ENCODE data around the gene STRAP. TPM values are rescaled to one million over a fixed set of nuclear protein-coding genes. Genes with fewer than 3 reads are reported as not detected.

STRAP gene
- total RNA-seq, 1 donor from 2014 or later: 159 TPM

DNA sequence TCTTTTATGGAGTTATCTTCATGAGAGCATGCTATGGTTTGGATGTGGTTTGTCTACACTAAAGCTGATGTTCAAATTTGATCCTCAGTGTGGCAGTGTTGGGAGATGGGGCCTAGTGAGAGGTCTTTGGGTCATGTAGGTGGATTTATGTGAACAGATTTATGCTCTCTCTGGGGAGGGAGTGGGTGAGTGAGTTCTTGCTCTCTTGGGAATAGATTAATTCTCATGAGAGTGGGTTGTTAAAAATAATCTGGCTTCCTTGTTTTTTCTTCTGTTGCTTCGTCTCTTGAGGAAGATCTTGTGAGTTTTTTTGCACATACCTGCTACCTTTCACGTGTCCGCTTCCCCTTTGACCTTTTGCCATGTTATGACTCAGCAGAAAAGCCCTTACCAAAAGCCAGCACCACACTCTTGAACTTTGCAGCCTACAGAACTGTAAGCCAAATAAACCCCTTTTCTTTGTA, 49.4 kb downstream of the STRAP start:
- peaks cover 17% of the 10 kb centered on the region for H3K4me1 Mint-ChIP-seq (ENCODE audit: low read depth, unreplicated experiment)
- H3K9me3 Mint-ChIP-seq (ENCODE audit: unreplicated experiment): no peaks in the 10 kb centered on the region
- no peak for DNase-seq

DNA sequence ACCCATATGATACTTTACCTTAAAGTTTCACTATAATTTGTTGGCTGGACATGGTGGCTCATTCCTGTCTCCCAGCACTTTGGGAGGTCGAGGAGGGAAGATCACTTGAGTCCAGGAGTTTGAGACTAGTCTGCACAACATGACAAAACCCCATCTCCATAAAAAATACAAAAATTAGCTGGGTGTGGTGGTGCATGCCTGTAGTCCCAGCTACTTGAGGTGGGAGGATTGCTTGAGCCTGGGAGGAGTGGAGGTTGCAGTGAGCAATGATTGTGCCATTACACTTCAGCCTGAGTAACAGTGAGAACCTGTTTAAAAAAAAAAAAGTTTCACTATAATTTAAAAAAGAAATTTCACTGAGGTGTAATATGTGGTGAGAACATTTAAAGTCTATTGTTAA, 50.1 kb downstream of the STRAP start:
- Mint-ChIP-seq H3K27me3 (ENCODE audit: unreplicated experiment) (peaks cover 2% of the 10 kb centered on the region), H3K36me3 (ENCODE audit: unreplicated experiment) (no peaks in the 10 kb centered on the region), H3K27ac (ENCODE audit: unreplicated experiment) (no peak overlapping the region), H3K9me3 (ENCODE audit: unreplicated experiment) (no peaks in the 10 kb centered on the region), H3K4me3 (ENCODE audit: unreplicated experiment) (no peak overlapping the region), H3K4me1 (ENCODE audit: low read depth, unreplicated experiment) (peaks cover 17% of the 10 kb centered on the region)
- TF ChIP-seq CTCF (IDR thresholded peaks at IDR 0.05; ENCODE audit: partially characterized antibody, unreplicated experiment): no peak
- DNase-seq: no peak

More for the DNA sequence above, 49.4 kb downstream of the STRAP start:
- H3K4me3 Mint-ChIP-seq (ENCODE audit: unreplicated experiment): no peak overlapping the region
- no peaks in the 10 kb centered on the region for H3K36me3 Mint-ChIP-seq (ENCODE audit: unreplicated experiment)
- H3K27me3 Mint-ChIP-seq (ENCODE audit: unreplicated experiment): peaks cover 2% of the 10 kb centered on the region
- H3K27ac Mint-ChIP-seq (ENCODE audit: unreplicated experiment): no peak overlapping the region
- TF ChIP-seq CTCF (IDR thresholded peaks at IDR 0.05; ENCODE audit: partially characterized antibody, unreplicated experiment): no peak

DNA sequence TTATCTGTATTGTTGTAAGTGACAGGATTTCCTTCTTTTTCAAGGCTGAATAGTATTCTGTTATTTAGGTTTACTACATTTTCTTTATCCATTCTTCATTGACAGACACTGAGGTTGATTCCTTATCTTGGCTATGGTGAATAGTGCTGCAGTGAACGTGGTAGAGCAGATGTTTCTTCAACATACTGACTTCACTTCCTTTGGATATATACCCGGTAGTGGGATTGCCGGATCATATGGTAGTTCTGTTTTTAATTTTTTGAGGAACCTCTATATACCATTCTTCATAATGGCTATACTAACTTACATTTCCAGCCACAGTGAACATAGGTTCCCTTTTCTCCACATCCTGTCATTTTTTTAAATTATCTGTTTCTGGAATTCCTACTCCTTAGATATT, 50.8 kb downstream of the STRAP start:
- no peak for TF ChIP-seq CTCF (IDR thresholded peaks at IDR 0.05; ENCODE audit: partially characterized antibody, unreplicated experiment)
- peaks cover 17% of the 10 kb centered on the region for H3K4me1 Mint-ChIP-seq (ENCODE audit: low read depth, unreplicated experiment)
- no peak for DNase-seq
- H3K9me3 Mint-ChIP-seq (ENCODE audit: unreplicated experiment): no peaks in the 10 kb centered on the region
- no peak overlapping the region for H3K4me3 Mint-ChIP-seq (ENCODE audit: unreplicated experiment)
- H3K36me3 Mint-ChIP-seq (ENCODE audit: unreplicated experiment): no peaks in the 10 kb centered on the region
- no peak overlapping the region for H3K27ac Mint-ChIP-seq (ENCODE audit: unreplicated experiment)
- peaks cover 2% of the 10 kb centered on the region for H3K27me3 Mint-ChIP-seq (ENCODE audit: unreplicated experiment)

DNA sequence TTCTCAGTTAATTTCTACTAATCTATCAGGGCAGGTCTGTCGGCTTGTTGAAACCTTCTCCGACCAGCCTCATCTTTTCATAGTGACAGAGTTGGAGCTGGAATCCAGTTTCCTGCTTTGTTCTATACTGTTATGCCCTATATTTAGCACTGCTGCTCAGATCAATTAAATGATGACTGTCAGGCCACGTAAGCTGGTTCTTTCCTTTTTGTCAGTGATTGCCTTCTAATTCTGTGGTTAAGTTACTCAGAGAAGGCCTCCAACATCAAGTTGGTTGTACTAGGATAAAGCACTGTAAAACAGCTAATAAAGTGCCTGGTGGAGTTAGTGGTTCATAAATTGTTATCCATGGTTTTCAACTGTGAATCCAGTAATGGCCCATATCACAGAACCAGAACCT, 51.6 kb downstream of the STRAP start:
- H3K4me1 Mint-ChIP-seq (ENCODE audit: low read depth, unreplicated experiment): peaks cover 13% of the 10 kb centered on the region
- no peak for TF ChIP-seq CTCF (IDR thresholded peaks at IDR 0.05; ENCODE audit: partially characterized antibody, unreplicated experiment)
- H3K27me3 Mint-ChIP-seq (ENCODE audit: unreplicated experiment): peaks cover 2% of the 10 kb centered on the region
- no peak for DNase-seq
- H3K4me3 Mint-ChIP-seq (ENCODE audit: unreplicated experiment): no peak overlapping the region
- no peaks in the 10 kb centered on the region for H3K9me3 Mint-ChIP-seq (ENCODE audit: unreplicated experiment)
- no peaks in the 10 kb centered on the region for H3K36me3 Mint-ChIP-seq (ENCODE audit: unreplicated experiment)
- H3K27ac Mint-ChIP-seq (ENCODE audit: unreplicated experiment): no peak overlapping the region

- Mint-ChIP-seq H3K4me1 (ENCODE audit: low read depth, unreplicated experiment) (peaks cover 2% of the 10 kb centered on the region), H3K27ac (ENCODE audit: unreplicated experiment) (no peak overlapping the region), H3K36me3 (ENCODE audit: unreplicated experiment) (peaks cover 5% of the 10 kb centered on the region), H3K9me3 (ENCODE audit: unreplicated experiment) (no peaks in the 10 kb centered on the region), H3K27me3 (ENCODE audit: unreplicated experiment) (no peaks in the 10 kb centered on the region), H3K4me3 (ENCODE audit: unreplicated experiment) (no peak overlapping the region)
- DNase-seq: no peak
- TF ChIP-seq CTCF (IDR thresholded peaks at IDR 0.05; ENCODE audit: partially characterized antibody, unreplicated experiment): no peak
These were observed 54.6 kb downstream of the STRAP start for GRCh38 chr12:15936751-15937150.
